Left renal pelvis (tissue), 4 donors: ENCODE measurements around the gene OR1L1. TPM values are rescaled to one million over a fixed set of nuclear protein-coding genes. Genes with fewer than 3 reads are reported as not detected.

Source experiments
- DNase-seq, 4 donors: peaks; one replicate each; pipeline ENCODE4 v3.0.0-alpha.2; 2013; ENCODE audit warnings: low read depth in 4 of 4, low spot score in 3 of 4
- polyA plus RNA-seq, 4 donors: library from polyadenylated mRNA; unstranded; fragments of 120-200 nt; gene quantifications; one replicate each; pipeline ENCODE4 v1.2.1, GENCODE V29; 2013; ENCODE audit not compliant: insufficient read length in 4 of 4

OR1L1 gene, protein sequence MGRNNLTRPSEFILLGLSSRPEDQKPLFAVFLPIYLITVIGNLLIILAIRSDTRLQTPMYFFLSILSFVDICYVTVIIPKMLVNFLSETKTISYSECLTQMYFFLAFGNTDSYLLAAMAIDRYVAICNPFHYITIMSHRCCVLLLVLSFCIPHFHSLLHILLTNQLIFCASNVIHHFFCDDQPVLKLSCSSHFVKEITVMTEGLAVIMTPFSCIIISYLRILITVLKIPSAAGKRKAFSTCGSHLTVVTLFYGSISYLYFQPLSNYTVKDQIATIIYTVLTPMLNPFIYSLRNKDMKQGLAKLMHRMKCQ
- not detected for polyA plus RNA-seq

DNA sequence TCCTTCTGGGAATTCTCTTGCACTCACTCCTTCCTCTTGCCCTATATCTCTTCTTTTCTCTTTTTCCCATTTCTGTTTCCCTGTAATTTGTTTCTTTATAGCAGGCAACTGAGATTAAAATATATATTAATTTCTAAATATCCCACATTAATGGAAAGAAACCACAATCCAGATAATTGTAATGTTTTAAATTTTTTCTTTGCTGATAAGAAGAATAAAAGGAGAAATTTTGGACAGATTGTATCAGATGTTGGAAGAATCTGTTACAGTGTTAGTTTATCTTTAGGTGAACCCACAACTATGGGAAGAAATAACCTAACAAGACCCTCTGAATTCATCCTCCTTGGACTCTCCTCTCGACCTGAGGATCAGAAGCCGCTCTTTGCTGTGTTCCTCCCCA, at the start of gene OR1L1:
OR1L1 (plus strand) TSS at position 301 of the 400 bp plus-strand sequence; CDS start at position 301, 0 bp downstream.
- no peak for DNase-seq

GRCh38 chr9:122614362-122614761, 47.2 kb upstream of the OR1L1 start, which contains the start of gene OR1Q1:
Gene OR1Q1, plus strand, starts transcription at chr9:122614738. Its CDS starts 0 bp downstream, at chr9:122614738.
- no peak for DNase-seq

- no peak for DNase-seq
These were observed 41.5 kb upstream of the OR1L1 start for GRCh38 chr9:122619996-122620395.

DNA sequence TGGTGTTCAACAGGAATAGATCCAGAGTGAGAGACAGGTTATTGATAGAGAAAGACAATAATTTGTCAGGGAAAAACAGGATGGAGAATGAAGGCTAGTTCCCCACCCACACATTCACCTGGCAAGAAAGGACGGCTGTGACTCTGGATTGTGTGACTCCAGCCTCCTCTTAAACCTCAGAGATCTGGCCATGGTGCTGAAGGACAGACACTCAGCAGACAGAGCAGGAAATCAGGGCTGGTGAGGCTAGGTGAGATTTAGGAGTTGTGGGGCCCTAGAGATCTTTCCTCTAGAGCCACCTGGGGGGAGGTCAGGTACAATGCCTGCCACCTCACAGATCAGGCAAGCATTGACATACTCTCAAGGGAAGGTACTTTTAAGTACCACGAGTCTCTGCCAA, 19.3 kb upstream of the OR1L1 start:
- no peak for DNase-seq

DNA sequence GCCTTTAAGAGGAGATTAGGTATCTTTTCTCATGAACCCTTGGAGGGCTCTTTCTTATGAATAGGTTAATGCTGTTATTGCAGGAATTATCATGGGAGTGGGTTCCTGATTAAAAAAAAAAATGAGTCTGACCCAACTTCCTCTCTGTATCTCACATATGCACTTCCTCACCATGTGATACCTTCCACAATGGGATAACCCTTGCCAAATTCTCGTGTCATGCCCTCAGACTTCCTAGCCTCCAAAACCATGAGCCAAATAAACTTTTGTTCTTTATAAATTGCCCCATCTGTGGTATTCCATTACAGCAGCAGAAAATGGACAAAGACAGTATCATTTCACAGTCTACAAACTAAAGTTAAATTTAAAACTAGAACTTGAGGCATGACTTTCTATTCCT, 5.1 kb upstream of the OR1L1 start:
- no peak for DNase-seq

DNA sequence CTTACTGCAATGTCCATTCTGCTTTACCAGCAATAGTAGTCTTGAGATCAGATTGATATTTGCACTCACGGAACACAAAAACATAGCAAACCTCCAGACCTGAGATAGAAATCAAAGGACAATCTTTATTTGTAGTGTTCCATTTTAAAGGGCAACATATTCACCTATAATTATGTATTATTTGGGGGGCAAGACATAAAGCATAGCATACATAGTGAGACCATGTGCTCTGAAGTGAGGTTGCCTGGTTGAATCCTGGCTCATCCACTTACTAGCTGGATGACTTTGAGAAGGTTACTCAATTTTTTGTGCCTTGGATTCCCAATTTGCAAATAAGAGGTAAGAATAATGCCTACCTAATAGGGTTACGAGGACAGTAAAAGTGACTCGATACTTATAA, 4.0 kb upstream of the OR1L1 start, which contains the start of gene OR1B1:
OR1B1 (minus strand) TSS at position 101 of the 400 bp plus-strand sequence.
- no peak for DNase-seq

- no peak for DNase-seq
These were observed 11.0 kb downstream of the OR1L1 start for GRCh38 chr9:122672481-122672880.

DNA sequence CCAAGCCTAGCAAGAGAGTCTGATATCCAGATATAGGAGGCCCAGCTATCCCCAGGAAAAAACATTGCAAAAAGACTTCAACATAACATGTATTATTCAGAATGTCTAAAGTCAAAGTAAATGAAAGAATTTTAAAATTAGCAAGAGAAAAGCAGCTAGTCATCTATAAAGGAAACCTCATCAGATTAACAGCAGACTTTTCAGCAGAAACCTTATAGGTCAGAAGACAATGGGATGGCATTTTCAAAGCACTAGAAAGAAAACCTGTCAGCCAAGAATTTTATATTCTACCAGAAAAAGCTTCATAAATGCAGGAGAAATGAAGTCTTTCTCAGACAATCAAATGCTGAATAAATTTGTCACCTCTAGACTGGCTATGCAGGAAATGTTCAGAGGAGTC, 23.3 kb downstream of the OR1L1 start:
- no peak for DNase-seq

DNA sequence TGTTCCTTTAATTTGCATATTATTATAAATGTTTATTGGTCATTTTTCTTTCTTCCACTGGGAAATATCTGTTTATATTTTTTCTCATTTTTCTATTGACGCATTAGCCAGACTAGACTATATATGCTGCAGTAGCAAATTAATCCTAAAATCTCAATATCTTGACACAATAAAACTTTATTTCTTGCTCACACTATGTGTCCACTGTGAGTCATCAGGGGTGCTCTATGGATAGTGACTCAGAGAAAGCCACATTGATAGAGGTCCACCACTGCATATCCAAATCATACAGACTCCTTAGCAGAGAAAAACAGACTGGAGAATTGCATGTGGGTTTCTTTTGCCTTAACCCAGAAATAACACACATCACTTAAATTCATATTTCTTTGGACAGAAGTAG, 34.2 kb downstream of the OR1L1 start:
- DNase-seq: no peak

Other genes with a start within 250 kb of the OR1L1 start
- not detected for gene OR1J1, start 183.8 kb upstream of the OR1L1 start, polyA plus RNA-seq
- gene OR1J2, start 150.9 kb upstream of the OR1L1 start, polyA plus RNA-seq: not detected
- not detected for gene OR1J4, start 142.6 kb upstream of the OR1L1 start, polyA plus RNA-seq
- gene OR1N1, start 134.4 kb upstream of the OR1L1 start, polyA plus RNA-seq: not detected
- not detected for gene OR1N2, start 108.6 kb upstream of the OR1L1 start, polyA plus RNA-seq
- under 1 TPM; 0.11 to 0.30 (median 0.20) TPM for gene OR1L8, start 78.3 kb upstream of the OR1L1 start, polyA plus RNA-seq
- gene OR1Q1, start 47.0 kb upstream of the OR1L1 start, polyA plus RNA-seq: not detected
- gene OR1B1, start 4.1 kb upstream of the OR1L1 start, polyA plus RNA-seq: not detected
- gene OR1L3, start 13.4 kb downstream of the OR1L1 start, polyA plus RNA-seq: not detected
- not detected for gene OR1L4, start 62.3 kb downstream of the OR1L1 start, polyA plus RNA-seq
- gene OR1L6, start 80.6 kb downstream of the OR1L1 start, polyA plus RNA-seq: not detected
- not detected for gene OR5C1, start 127.2 kb downstream of the OR1L1 start, polyA plus RNA-seq
- gene OR1K1, start 138.4 kb downstream of the OR1L1 start, polyA plus RNA-seq: not detected
- gene PDCL, start 166.9 kb downstream of the OR1L1 start, polyA plus RNA-seq: 10 to 100 TPM; 31.4 to 40.2 (median 33.6) TPM
- 10 to 100 TPM; 35.7 to 44.6 (median 43.7) TPM for gene RC3H2, start 243.6 kb downstream of the OR1L1 start, polyA plus RNA-seq